GM12873 (cell line): ENCODE data around the gene INPPL1.

Source experiments
- CTCF ChIP-seq: IDR thresholded peaks from 2 replicates; pipeline ENCODE4 v1.5.1; 2012; ENCODE audit warnings: low read depth, mild to moderate bottlenecking, moderate library complexity, low read length, control low read depth; ENCODE audit not compliant: insufficient read depth; ENCODE audit errors: missing control alignments

The INPPL1 gene

GRCh38 chr11:72239849-72240460, 15.4 kb downstream of the INPPL1 start:
- TF ChIP-seq CTCF, result no peak

GRCh38 chr11:72240461-72241290, 16.1 kb downstream of the INPPL1 start:
- no peak for TF ChIP-seq CTCF

GRCh38 chr11:72241291-72241781, 16.8 kb downstream of the INPPL1 start:
- TF ChIP-seq CTCF, result no peak

GRCh38 chr11:72242141-72242540, 17.6 kb downstream of the INPPL1 start:
- TF ChIP-seq CTCF, result no peak

- TF ChIP-seq CTCF, result no peak
These were observed 18.8 kb downstream of the INPPL1 start for GRCh38 chr11:72243173-72244059.

- TF ChIP-seq CTCF, result no peak
These were observed 19.4 kb downstream of the INPPL1 start, which contains the start of gene PHOX2A for GRCh38 chr11:72244060-72244360. TSS of gene PHOX2A (minus strand) at chr11:72244176. CDS start at chr11:72244004, 172 bp downstream.
